ENCODE data around the gene CCNO. TPM values are rescaled to one million over a fixed set of nuclear protein-coding genes. Genes with fewer than 3 reads are reported as not detected.

CCNO gene
- total and polyA plus RNA-seq, 2 donors (not counting 3 experiments of a cell fraction or from before 2014, with no cell fraction given): 0.37 to 0.58 TPM

DNA sequence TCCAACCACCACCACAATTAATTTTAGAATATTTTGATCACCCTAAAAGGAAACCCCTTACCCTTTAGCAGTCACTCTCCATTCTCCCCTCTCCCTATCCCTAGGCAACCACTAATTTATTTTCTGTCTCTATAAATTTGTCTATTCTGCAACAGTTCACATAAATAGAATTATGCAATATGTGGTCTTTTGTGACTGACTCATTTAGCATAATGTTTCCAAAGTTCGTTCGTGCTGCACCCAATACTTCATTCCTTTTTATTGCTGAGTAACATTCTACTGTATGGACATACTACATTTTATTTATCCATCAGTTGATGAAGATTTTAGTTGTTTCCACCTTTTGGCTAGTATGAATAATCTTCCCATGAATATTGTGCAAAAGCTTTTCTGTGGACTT is 42.2 kb downstream of the CCNO start:
- no peak for FAIRE-seq
- peaks cover 42 to 54% of the 10 kb centered on the region in 2 experiments for H3K27me3 ChIP-seq (ENCODE audit: control insufficient read depth in 2 of 2, insufficient read depth in 2 of 2, low read length in 2 of 2)
- H3K79me2 ChIP-seq (ENCODE audit: control insufficient read depth, insufficient read depth, low read length): no peaks in the 10 kb centered on the region
- H3K9me3 ChIP-seq (replicated peaks; ENCODE audit: control insufficient read depth, insufficient read depth, low read length): no peaks in the 10 kb centered on the region
- H3K36me3 ChIP-seq (ENCODE audit: control insufficient read depth in 2 of 2, extremely low read depth in 1 of 2, insufficient read depth in 2 of 2, low read length in 2 of 2): no peaks in the 10 kb centered on the region
- no peak overlapping the region for H3K4me3 ChIP-seq (replicated peaks in 1 of 3; ENCODE audit: insufficient read depth in 1 of 3, low read depth in 1 of 3, low read length in 3 of 3)
- H4K20me1 ChIP-seq (replicated peaks; ENCODE audit: control insufficient read depth, extremely low read depth, insufficient read depth, low read length): no peaks in the 10 kb centered on the region
- TF ChIP-seq MYC (IDR thresholded peaks at IDR 0.05; ENCODE audit: low read depth, low read length) (no peak), POLR2A (IDR thresholded peaks at IDR 0.05; ENCODE audit: low read depth, low read length) (no peak), POLR2AphosphoS5 (IDR thresholded peaks at IDR 0.05; ENCODE audit: insufficient read depth, low read depth, low read length) (no peak), GATA2 (IDR thresholded peaks at IDR 0.05; ENCODE audit: insufficient read depth, insufficient read length, low read depth, low read length) (no peak), JUN (IDR thresholded peaks at IDR 0.05; ENCODE audit: borderline replicate concordance, insufficient read depth, insufficient read length, low read depth) (no peak), FOS (IDR thresholded peaks at IDR 0.05; ENCODE audit: borderline replicate concordance, insufficient read depth, low read length) (no peak), EZH2 (IDR thresholded peaks at IDR 0.05; ENCODE audit: borderline replicate concordance, low read depth, low read length, severe bottlenecking) (no peak)
- TF ChIP-seq, protein P1, sequence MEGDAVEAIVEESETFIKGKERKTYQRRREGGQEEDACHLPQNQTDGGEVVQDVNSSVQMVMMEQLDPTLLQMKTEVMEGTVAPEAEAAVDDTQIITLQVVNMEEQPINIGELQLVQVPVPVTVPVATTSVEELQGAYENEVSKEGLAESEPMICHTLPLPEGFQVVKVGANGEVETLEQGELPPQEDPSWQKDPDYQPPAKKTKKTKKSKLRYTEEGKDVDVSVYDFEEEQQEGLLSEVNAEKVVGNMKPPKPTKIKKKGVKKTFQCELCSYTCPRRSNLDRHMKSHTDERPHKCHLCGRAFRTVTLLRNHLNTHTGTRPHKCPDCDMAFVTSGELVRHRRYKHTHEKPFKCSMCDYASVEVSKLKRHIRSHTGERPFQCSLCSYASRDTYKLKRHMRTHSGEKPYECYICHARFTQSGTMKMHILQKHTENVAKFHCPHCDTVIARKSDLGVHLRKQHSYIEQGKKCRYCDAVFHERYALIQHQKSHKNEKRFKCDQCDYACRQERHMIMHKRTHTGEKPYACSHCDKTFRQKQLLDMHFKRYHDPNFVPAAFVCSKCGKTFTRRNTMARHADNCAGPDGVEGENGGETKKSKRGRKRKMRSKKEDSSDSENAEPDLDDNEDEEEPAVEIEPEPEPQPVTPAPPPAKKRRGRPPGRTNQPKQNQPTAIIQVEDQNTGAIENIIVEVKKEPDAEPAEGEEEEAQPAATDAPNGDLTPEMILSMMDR (IDR thresholded peaks at IDR 0.05; ENCODE audit: extremely low read depth in 1 of 2, insufficient read depth in 1 of 2, low read depth in 1 of 2, low read length in 2 of 2): no peak
- TF ChIP-seq, protein P2, sequence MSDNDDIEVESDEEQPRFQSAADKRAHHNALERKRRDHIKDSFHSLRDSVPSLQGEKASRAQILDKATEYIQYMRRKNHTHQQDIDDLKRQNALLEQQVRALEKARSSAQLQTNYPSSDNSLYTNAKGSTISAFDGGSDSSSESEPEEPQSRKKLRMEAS (IDR thresholded peaks at IDR 0.05; ENCODE audit: insufficient read depth, insufficient read length): no peak
- H3K9ac ChIP-seq (replicated peaks; ENCODE audit: extremely low read depth, insufficient read depth, low read length): no peak overlapping the region
- no peaks in the 10 kb centered on the region for H3K9me1 ChIP-seq (replicated peaks; ENCODE audit: control insufficient read depth, extremely low read depth, insufficient read depth, low read length)
- no peak for DNase-seq (ENCODE audit: low read depth, low spot score)
- no TSS peak for BruUV-seq (replicated peaks)
- H3K27ac ChIP-seq (ENCODE audit: insufficient read depth, low read depth, low read length): no peak overlapping the region
- CTCF ChIA-PET: interaction anchor here (1.0 to 1.4 kb wide), 4 partner anchors 8 to 24 kb away, joined by 3 to 6 read pairs (median 3); no protein-coding TSS in a partner anchor
- dilution Hi-C loops (cut with MboI; ENCODE audit: extremely low pct_ligation_motif_present, low sequenced_read_pairs): no loop called here
- H3K4me2 ChIP-seq (ENCODE audit: insufficient read depth, low read length): no peak overlapping the region
- no peaks in the 10 kb centered on the region for H3K4me1 ChIP-seq (ENCODE audit: control insufficient read depth, extremely low read depth, insufficient read depth, low read length)
- POLR2A ChIA-PET: no interaction called here
- H2AFZ ChIP-seq (ENCODE audit: low read depth, low read length): no peak overlapping the region
- intact Hi-C loops (cut with micrococcal nuclease): no loop called here

All from endothelial cell of umbilical vein (primary cell).